ENCODE data around the gene ZRANB3.

Gene ZRANB3

GRCh38 chr2:135174049-135174809 is 356.8 kb downstream of the ZRANB3 start:
- no peak for DNase-seq (ENCODE audit: low read depth in 2 of 2)

GRCh38 chr2:135169900-135170753 is 360.9 kb downstream of the ZRANB3 start:
- no peak for DNase-seq (ENCODE audit: low read depth in 2 of 2)

- DNase-seq (ENCODE audit: low read depth in 2 of 2): no peak
Observed at GRCh38 chr2:135168204-135168856, 362.7 kb downstream of the ZRANB3 start.

GRCh38 chr2:135167273-135167672 is 363.7 kb downstream of the ZRANB3 start:
- DNase-seq (ENCODE audit: low read depth in 2 of 2): no peak

GRCh38 chr2:135164431-135164830 is 366.6 kb downstream of the ZRANB3 start:
- DNase-seq (ENCODE audit: low read depth in 2 of 2): no peak

- no peak for DNase-seq (ENCODE audit: low read depth in 2 of 2)
Observed at GRCh38 chr2:135163901-135164300, 367.1 kb downstream of the ZRANB3 start.

GRCh38 chr2:135163306-135163705 is 367.7 kb downstream of the ZRANB3 start:
- DNase-seq (ENCODE audit: low read depth in 2 of 2): no peak

- DNase-seq (ENCODE audit: low read depth in 2 of 2): no peak
Observed at GRCh38 chr2:135162786-135163185, 368.2 kb downstream of the ZRANB3 start.

GRCh38 chr2:135162377-135162776 is 368.6 kb downstream of the ZRANB3 start:
- no peak for DNase-seq (ENCODE audit: low read depth in 2 of 2)

- DNase-seq (ENCODE audit: low read depth in 2 of 2): no peak
Observed at GRCh38 chr2:135159191-135159590, 371.8 kb downstream of the ZRANB3 start.

- no peak for DNase-seq (ENCODE audit: low read depth in 2 of 2)
Observed at GRCh38 chr2:135157856-135158255, 373.2 kb downstream of the ZRANB3 start.

GRCh38 chr2:135154962-135155361 is 376.1 kb downstream of the ZRANB3 start:
- no peak for DNase-seq (ENCODE audit: low read depth in 2 of 2)

- no peak for DNase-seq (ENCODE audit: low read depth in 2 of 2)
Observed at GRCh38 chr2:135152361-135152760, 378.7 kb downstream of the ZRANB3 start.

GRCh38 chr2:135151615-135152014 is 379.4 kb downstream of the ZRANB3 start:
- DNase-seq (ENCODE audit: low read depth in 2 of 2): no peak

GRCh38 chr2:135150725-135151124 is 380.3 kb downstream of the ZRANB3 start:
- DNase-seq (ENCODE audit: low read depth in 2 of 2): no peak

GRCh38 chr2:135149251-135149650 is 381.8 kb downstream of the ZRANB3 start:
- no peak for DNase-seq (ENCODE audit: low read depth in 2 of 2)

- DNase-seq (ENCODE audit: low read depth in 2 of 2): no peak
Observed at GRCh38 chr2:135144343-135144742, 386.7 kb downstream of the ZRANB3 start.

- no peak for DNase-seq (ENCODE audit: low read depth in 2 of 2)
Observed at GRCh38 chr2:135142323-135142722, 388.7 kb downstream of the ZRANB3 start.

GRCh38 chr2:135140606-135141005 is 390.4 kb downstream of the ZRANB3 start:
- no peak for DNase-seq (ENCODE audit: low read depth in 2 of 2)

- DNase-seq (ENCODE audit: low read depth in 2 of 2): no peak
Observed at GRCh38 chr2:135132314-135132713, 398.7 kb downstream of the ZRANB3 start.

GRCh38 chr2:135130751-135131150 is 400.3 kb downstream of the ZRANB3 start:
- no peak for DNase-seq (ENCODE audit: low read depth in 2 of 2)

GRCh38 chr2:135125940-135126339 is 405.1 kb downstream of the ZRANB3 start:
- DNase-seq (ENCODE audit: low read depth in 2 of 2): no peak
